Measurements from ENCODE around the gene RGL2. TPM values are rescaled to one million over a fixed set of nuclear protein-coding genes. Genes with fewer than 3 reads are reported as not detected.

Gene RGL2
- polyA plus RNA-seq, 1 donor (not counting 4 experiments of a cell fraction or from before 2014, with no cell fraction given): 33.6 TPM

GRCh38 chr6:33312361-33313104 is 13.8 kb upstream of the RGL2 start:
- DNase-seq (ENCODE audit: low read depth, low spot score): no peak
- H3K79me2 ChIP-seq (ENCODE audit: control insufficient read depth, insufficient read depth, low read length): peaks cover 52% of the 10 kb centered on the region
- FAIRE-seq: peak; percentile 52

DNA sequence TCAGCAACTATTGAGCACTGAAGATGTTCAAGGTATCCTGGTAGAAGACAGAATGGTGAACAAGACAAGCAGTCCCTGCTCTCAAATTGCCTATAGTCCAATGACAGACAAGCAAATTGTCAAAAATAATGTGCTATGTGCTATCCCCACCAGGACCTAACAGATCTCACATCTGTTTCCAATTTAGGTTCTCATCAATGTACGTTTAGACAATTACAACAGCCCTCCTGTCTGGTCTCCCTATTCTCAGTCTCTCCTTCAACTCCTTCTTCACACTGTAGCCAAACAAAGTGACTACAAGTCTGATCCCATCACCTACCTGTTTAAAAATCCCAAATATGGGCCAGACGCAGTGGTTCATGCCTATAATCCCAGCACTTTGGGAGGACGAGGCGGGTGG is 7.6 kb upstream of the RGL2 start:
- peaks cover 50% of the 10 kb centered on the region for H3K79me2 ChIP-seq (ENCODE audit: control insufficient read depth, insufficient read depth, low read length)
- H4K20me1 ChIP-seq (ENCODE audit: control insufficient read depth, extremely low read depth, insufficient read depth, low read length): no peaks in the 10 kb centered on the region
- H3K4me3 ChIP-seq (ENCODE audit: control insufficient read depth in 2 of 3, extremely low read depth in 1 of 3, insufficient read depth in 2 of 3, low read depth in 1 of 3, low read length in 3 of 3): no peak overlapping the region
- no peak for FAIRE-seq
- H3K4me2 ChIP-seq (ENCODE audit: control insufficient read depth, extremely low read depth, insufficient read depth, low read depth, low read length): no peak overlapping the region
- H3K9me1 ChIP-seq (ENCODE audit: control insufficient read depth, extremely low read depth, insufficient read depth, low read length): no peaks in the 10 kb centered on the region
- dilution Hi-C loops (cut with MboI; ENCODE audit: extremely low pct_ligation_motif_present, low sequenced_read_pairs): no loop called here
- no peak overlapping the region for H2AFZ ChIP-seq (ENCODE audit: control insufficient read depth, low read length)
- TF ChIP-seq, protein P1, sequence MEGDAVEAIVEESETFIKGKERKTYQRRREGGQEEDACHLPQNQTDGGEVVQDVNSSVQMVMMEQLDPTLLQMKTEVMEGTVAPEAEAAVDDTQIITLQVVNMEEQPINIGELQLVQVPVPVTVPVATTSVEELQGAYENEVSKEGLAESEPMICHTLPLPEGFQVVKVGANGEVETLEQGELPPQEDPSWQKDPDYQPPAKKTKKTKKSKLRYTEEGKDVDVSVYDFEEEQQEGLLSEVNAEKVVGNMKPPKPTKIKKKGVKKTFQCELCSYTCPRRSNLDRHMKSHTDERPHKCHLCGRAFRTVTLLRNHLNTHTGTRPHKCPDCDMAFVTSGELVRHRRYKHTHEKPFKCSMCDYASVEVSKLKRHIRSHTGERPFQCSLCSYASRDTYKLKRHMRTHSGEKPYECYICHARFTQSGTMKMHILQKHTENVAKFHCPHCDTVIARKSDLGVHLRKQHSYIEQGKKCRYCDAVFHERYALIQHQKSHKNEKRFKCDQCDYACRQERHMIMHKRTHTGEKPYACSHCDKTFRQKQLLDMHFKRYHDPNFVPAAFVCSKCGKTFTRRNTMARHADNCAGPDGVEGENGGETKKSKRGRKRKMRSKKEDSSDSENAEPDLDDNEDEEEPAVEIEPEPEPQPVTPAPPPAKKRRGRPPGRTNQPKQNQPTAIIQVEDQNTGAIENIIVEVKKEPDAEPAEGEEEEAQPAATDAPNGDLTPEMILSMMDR (optimal IDR thresholded peaks at IDR 0.05 in 1 of 3, IDR thresholded peaks at IDR 0.05 in 1 of 3, conservative IDR thresholded peaks at IDR 0.05 in 1 of 3; ENCODE audit: extremely low read depth in 1 of 3, insufficient read depth in 2 of 3, low read length in 3 of 3): no peak
- no peak for TF ChIP-seq EZH2 (IDR thresholded peaks at IDR 0.05; ENCODE audit: low read length)
- H3K9me3 ChIP-seq (ENCODE audit: control insufficient read depth, low read depth, low read length): no peaks in the 10 kb centered on the region
- DNase-seq (ENCODE audit: low read depth, low spot score): no peak
- H3K27me3 ChIP-seq (ENCODE audit: control insufficient read depth, extremely low read depth, insufficient read depth, low read length): no peaks in the 10 kb centered on the region
- peaks cover 25% of the 10 kb centered on the region in 2 experiments for H3K36me3 ChIP-seq (ENCODE audit: control insufficient read depth in 2 of 2, extremely low read depth in 1 of 2, insufficient read depth in 2 of 2, low read length in 2 of 2)
- no peaks in the 10 kb centered on the region for H3K4me1 ChIP-seq (ENCODE audit: control insufficient read depth, extremely low read depth, insufficient read depth, low read length)
- H3K27ac ChIP-seq (ENCODE audit: control insufficient read depth, insufficient read depth, low read length): no peak overlapping the region
- no peak overlapping the region for H3K9ac ChIP-seq (ENCODE audit: control insufficient read depth, extremely low read depth, insufficient read depth, low read length)

More at GRCh38 chr6:33312361-33313104, 13.8 kb upstream of the RGL2 start:
- peaks cover 5 to 8% of the 10 kb centered on the region in 2 experiments for H3K36me3 ChIP-seq (ENCODE audit: control insufficient read depth in 2 of 2, extremely low read depth in 1 of 2, insufficient read depth in 2 of 2, low read length in 2 of 2)
- H4K20me1 ChIP-seq (ENCODE audit: control insufficient read depth, extremely low read depth, insufficient read depth, low read length): no peaks in the 10 kb centered on the region
- peaks cover 14% of the 10 kb centered on the region for H3K4me1 ChIP-seq (ENCODE audit: control insufficient read depth, extremely low read depth, insufficient read depth, low read length)
- H3K4me3 ChIP-seq (ENCODE audit: control insufficient read depth in 2 of 3, extremely low read depth in 1 of 3, insufficient read depth in 2 of 3, low read depth in 1 of 3, low read length in 3 of 3): peak overlapping the region; percentile 69 to 95 (median 95)
- peak overlapping the region; percentile 99 for H3K9ac ChIP-seq (ENCODE audit: control insufficient read depth, extremely low read depth, insufficient read depth, low read length)
- no peaks in the 10 kb centered on the region for H3K9me1 ChIP-seq (ENCODE audit: control insufficient read depth, extremely low read depth, insufficient read depth, low read length)
- TF ChIP-seq EZH2 (IDR thresholded peaks at IDR 0.05; ENCODE audit: low read length): no peak
- TF ChIP-seq, protein P1 (optimal IDR thresholded peaks at IDR 0.05 in 1 of 3, IDR thresholded peaks at IDR 0.05 in 1 of 3, conservative IDR thresholded peaks at IDR 0.05 in 1 of 3; ENCODE audit: extremely low read depth in 1 of 3, insufficient read depth in 2 of 3, low read length in 3 of 3): no peak
- H2AFZ ChIP-seq (ENCODE audit: control insufficient read depth, low read length): no peak overlapping the region
- peak overlapping the region; percentile 96 for H3K27ac ChIP-seq (ENCODE audit: control insufficient read depth, insufficient read depth, low read length)
- peak overlapping the region; percentile 76 for H3K4me2 ChIP-seq (ENCODE audit: control insufficient read depth, extremely low read depth, insufficient read depth, low read depth, low read length)
- H3K27me3 ChIP-seq (ENCODE audit: control insufficient read depth, extremely low read depth, insufficient read depth, low read length): no peaks in the 10 kb centered on the region
- no peaks in the 10 kb centered on the region for H3K9me3 ChIP-seq (ENCODE audit: control insufficient read depth, low read depth, low read length)
- dilution Hi-C loops (cut with MboI; ENCODE audit: extremely low pct_ligation_motif_present, low sequenced_read_pairs): no loop called here
